ENCODE measurements around the gene PCP4L1. TPM values are rescaled to one million over a fixed set of nuclear protein-coding genes. Genes with fewer than 3 reads are reported as not detected.

PCP4L1 gene
- total RNA-seq, 4 donors from 2014 or later, result 6.9 to 52.7 (median 9.6) TPM

GRCh38 chr1:161333166-161333565 lies 74.6 kb downstream of the PCP4L1 start:
- no peak for DNase-seq
- WGBS, 2 donors, result 88 to 96% methylated on average over 9 of the region's 9 CpGs
- Histone ChIP-seq H3K4me1 (no peaks in the 10 kb centered on the region), H3K36me3 (peaks cover 8 to 100% (median 34%) of the 10 kb centered on the region in 3 donors), H3K27ac (no peak overlapping the region), H3K9me3 (no peaks in the 10 kb centered on the region), H3K27me3 (no peaks in the 10 kb centered on the region), H3K4me3 (no peak overlapping the region)
- intact Hi-C loops (cut with DNase I), result no loop called here
- TF ChIP-seq CTCF (IDR thresholded peaks at IDR 0.05) (no peak), POLR2A (IDR thresholded peaks at IDR 0.05) (no peak)

Other genes starting within 250 kb of the PCP4L1 start
- 100 to 1,000 TPM in 1 of 4 donors, 10 to 100 TPM in 3; 84.9 to 108 (median 94.2) TPM for gene F11R, start 237.6 kb upstream of the PCP4L1 start, total RNA-seq
- 10 to 100 TPM; 69.3 to 99.0 (median 91.4) TPM for gene TSTD1, start 219.8 kb upstream of the PCP4L1 start, total RNA-seq
- 10 to 100 TPM; 35.9 to 55.7 (median 49.4) TPM for gene USF1, start 212.8 kb upstream of the PCP4L1 start, total RNA-seq
- gene ARHGAP30, start 188.9 kb upstream of the PCP4L1 start, total RNA-seq, result 10 to 100 TPM in 2 of 4 donors, 1 to 10 TPM in 2; 2.9 to 13.5 (median 7.4) TPM
- gene NECTIN4, start 169.2 kb upstream of the PCP4L1 start, total RNA-seq, result 100 to 1,000 TPM in 2 of 4 donors, 10 to 100 TPM in 2; 52.7 to 161 (median 96.2) TPM
- gene KLHDC9, start 160.4 kb upstream of the PCP4L1 start, total RNA-seq, result 1 to 10 TPM in 3 of 4 donors, under 1 TPM in 1; 0.31 to 2.7 (median 1.7) TPM
- gene PFDN2, start 140.7 kb upstream of the PCP4L1 start, total RNA-seq, result 10 to 100 TPM; 27.0 to 59.2 (median 45.3) TPM
- gene NIT1, start 140.6 kb upstream of the PCP4L1 start, total RNA-seq, result 10 to 100 TPM; 16.9 to 28.6 (median 22.1) TPM
- 10 to 100 TPM; 16.6 to 32.8 (median 27.2) TPM for gene DEDD, start 126.1 kb upstream of the PCP4L1 start, total RNA-seq
- 10 to 100 TPM; 68.3 to 79.9 (median 76.7) TPM for gene UFC1, start 104.8 kb upstream of the PCP4L1 start, total RNA-seq
- gene USP21, start 99.2 kb upstream of the PCP4L1 start, total RNA-seq, result 10 to 100 TPM; 12.1 to 20.4 (median 17.0) TPM
- 10 to 100 TPM in 2 of 4 donors, 1 to 10 TPM in 2; 5.8 to 28.8 (median 11.7) TPM for gene PPOX, start 92.3 kb upstream of the PCP4L1 start, total RNA-seq
- gene B4GALT3, start 81.2 kb upstream of the PCP4L1 start, total RNA-seq, result 10 to 100 TPM; 16.1 to 29.9 (median 18.1) TPM
- 1 to 10 TPM; 1.3 to 2.6 (median 1.8) TPM for gene ADAMTS4, start 59.7 kb upstream of the PCP4L1 start, total RNA-seq
- 100 to 1,000 TPM in 2 of 4 donors, 10 to 100 TPM in 2; 77.7 to 140 (median 93.7) TPM for gene NDUFS2, start 56.4 kb upstream of the PCP4L1 start, total RNA-seq
- gene FCER1G, start 43.5 kb upstream of the PCP4L1 start, total RNA-seq, result 10 to 100 TPM in 2 of 4 donors, 1 to 10 TPM in 2; 1.6 to 50.4 (median 25.4) TPM
- gene APOA2, start 35.1 kb upstream of the PCP4L1 start, total RNA-seq, result not detected
- 10 to 100 TPM in 2 of 4 donors, 1 to 10 TPM in 2; 7.6 to 23.9 (median 10.2) TPM for gene TOMM40L, start 32.7 kb upstream of the PCP4L1 start, total RNA-seq
- not detected for gene NR1I3, start 20.5 kb upstream of the PCP4L1 start, total RNA-seq
- gene MPZ, start 51.2 kb downstream of the PCP4L1 start, total RNA-seq, result 1 to 10 TPM in 2 of 4 donors, under 1 TPM in 2; 0.75 to 1.4 (median 1.1) TPM
- gene SDHC, start 55.6 kb downstream of the PCP4L1 start, total RNA-seq, result 100 to 1,000 TPM in 2 of 4 donors, 10 to 100 TPM in 2; 32.2 to 138 (median 70.1) TPM
- not detected for gene CFAP126, start 109.1 kb downstream of the PCP4L1 start, total RNA-seq
- 10 to 100 TPM in 2 of 4 donors, 1 to 10 TPM in 2; 4.3 to 33.9 (median 19.6) TPM for gene FCGR2A, start 246.7 kb downstream of the PCP4L1 start, total RNA-seq